ENCODE measurements around the gene TANGO6.

TANGO6 gene

DNA sequence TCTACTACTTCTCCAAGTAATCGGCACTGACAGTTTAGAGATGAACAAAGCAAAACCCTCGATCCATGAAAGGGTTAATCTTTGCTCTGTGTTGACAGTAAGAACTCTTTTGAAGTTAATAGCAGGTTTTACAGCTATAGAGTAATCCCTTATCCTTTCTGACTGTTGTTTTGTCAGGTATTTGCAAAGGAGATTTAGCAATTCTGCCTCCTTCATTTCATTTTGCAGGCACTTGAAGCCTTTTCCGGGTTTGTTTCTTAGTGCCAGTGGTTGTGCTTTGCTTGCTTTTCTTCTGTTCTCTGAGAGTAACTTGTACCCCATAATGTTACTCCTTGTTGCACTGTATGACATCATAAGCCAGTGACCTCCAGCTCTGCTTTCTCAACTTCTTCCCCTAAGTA, 64.5 kb downstream of the TANGO6 start:
- no peak for DNase-seq (ENCODE audit: low read depth in 2 of 2)

DNA sequence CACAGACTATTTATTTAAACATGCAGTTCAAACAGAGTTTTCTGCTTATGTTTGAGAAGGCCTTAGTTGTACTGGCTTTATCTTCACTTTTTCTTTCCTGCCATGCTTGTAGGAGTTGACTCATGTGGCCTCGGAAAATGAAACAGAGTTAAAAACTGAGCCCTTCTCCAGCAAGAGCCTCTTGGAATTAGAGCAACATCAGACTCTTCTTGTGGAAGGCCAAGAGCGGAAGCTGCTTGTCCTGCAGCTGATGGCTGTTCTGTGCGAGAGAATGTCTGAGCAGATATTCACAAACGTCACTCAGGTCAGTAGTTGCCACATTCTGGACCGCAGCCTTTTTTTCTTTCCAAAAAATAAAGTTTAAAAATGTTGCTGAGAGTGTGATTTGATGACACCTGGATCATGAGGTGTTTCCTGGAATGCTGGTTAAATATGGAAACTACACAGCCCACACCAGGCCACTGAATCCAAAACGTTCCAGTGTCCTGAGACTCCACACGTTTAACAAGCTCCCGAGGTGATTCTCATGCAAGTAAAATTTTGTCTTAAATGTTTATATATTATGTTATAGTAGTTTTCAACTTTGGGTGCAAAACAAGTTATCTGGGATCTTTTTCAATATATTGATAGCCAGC, 65.9 kb downstream of the TANGO6 start:
- no peak for DNase-seq (ENCODE audit: low read depth in 2 of 2)

DNA sequence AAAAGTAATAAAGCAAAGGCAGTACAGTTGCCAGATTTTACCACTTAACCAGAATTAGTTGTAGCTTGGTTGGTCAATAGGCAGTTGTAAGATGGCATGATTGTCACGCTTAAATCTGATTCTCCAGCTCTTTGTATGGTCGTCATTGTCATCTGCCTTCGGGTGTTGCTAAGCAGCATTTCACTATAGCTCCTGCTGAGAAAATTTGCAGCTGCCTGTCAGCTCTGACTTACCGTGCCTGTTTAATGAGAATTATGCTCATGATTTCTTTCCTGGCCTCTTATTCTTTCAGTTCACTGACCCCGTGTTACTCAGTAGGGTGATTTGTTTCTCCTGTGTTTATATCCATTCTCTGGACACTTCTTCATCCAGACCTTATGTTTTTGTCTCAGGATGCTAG, 66.7 kb downstream of the TANGO6 start:
- no peak for DNase-seq (ENCODE audit: low read depth in 2 of 2)

DNA sequence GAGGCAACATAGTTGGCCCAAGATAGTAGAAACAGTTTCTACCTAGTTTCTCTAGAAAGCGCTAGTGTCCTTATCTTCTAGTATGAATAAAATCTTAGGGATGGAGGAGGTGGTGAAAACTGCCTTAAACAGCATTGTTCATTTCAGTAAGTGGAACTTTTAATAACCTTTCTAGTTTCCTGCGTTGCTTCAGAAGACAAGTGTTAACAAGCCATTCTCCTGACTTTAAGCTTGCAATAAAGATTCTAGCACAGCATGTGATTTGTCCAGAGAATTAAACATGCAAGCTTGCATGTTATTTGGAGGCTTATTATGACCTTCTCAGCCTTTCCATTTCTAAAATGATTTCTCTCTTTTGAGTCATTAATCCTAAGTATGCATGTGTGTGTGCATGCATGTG, 72.3 kb downstream of the TANGO6 start:
- no peak for DNase-seq (ENCODE audit: low read depth in 2 of 2)

GRCh38 chr16:68917541-68917940, 74.2 kb downstream of the TANGO6 start:
- DNase-seq (ENCODE audit: low read depth in 2 of 2) = no peak

GRCh38 chr16:68920349-68920748, 77.0 kb downstream of the TANGO6 start:
- no peak for DNase-seq (ENCODE audit: low read depth in 2 of 2)

DNA sequence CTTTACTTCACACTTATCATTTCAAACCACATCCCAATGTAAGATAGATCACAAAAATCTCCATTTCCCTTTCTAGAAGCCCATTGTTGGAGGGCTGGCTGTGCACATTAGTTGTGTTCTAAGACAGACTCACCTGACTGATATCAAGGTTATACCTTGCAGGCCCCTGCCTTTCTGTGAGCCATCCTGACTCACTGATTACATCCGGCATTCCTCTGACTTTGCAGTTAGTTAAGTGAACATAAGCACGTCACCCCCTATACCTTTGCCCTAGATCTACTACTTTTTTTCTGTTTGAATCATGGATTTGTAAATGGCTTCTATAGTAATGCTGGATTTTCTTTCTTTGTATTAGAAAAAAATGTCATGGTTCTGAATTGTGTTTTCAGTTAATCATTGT, 78.3 kb downstream of the TANGO6 start:
- no peak for DNase-seq (ENCODE audit: low read depth in 2 of 2)

DNA sequence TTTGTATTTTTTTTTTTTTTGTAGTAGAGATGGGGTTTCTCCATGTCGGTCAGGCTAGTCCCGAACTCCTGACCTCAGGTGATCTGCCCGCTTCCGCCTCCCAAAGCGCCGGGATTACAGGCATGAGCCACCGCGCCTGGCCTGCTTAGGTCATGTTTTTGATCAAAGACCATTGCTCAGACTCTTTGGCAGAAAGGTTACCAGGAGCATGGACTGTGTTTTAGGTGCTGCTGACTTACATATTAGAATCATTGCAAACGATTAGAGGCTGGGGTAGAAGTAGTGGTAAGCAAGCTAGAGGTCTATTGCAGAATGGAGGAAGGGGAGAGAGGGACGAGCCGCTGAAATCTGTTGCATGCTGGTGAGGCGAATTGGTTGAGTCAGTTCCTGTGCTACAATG, 79.8 kb downstream of the TANGO6 start:
- DNase-seq (ENCODE audit: low read depth in 2 of 2) = no peak

GRCh38 chr16:68927018-68927417, 83.7 kb downstream of the TANGO6 start:
- DNase-seq (ENCODE audit: low read depth in 2 of 2) = no peak

GRCh38 chr16:68931196-68931595, 87.9 kb downstream of the TANGO6 start:
- no peak for DNase-seq (ENCODE audit: low read depth in 2 of 2)

DNA sequence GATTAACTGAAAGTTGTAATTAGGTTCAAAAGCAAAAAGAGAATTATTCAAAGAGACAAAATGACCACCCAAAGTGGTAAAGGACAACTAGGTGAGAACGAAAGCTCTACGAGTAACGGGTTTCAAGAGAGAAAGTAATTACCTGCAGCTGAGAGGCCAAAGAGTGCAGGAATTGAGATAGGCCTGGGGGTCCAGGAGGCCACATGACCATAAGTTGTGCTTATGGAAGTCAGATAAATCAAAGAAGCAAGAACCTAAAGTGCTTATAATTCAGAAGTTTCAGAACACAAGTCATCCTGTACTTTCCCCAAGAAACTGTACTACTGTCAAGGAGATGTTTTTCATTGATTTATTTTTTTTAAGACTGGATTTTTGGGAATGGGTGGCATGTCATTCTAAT, 91.1 kb downstream of the TANGO6 start:
- no peak for DNase-seq (ENCODE audit: low read depth in 2 of 2)

DNA sequence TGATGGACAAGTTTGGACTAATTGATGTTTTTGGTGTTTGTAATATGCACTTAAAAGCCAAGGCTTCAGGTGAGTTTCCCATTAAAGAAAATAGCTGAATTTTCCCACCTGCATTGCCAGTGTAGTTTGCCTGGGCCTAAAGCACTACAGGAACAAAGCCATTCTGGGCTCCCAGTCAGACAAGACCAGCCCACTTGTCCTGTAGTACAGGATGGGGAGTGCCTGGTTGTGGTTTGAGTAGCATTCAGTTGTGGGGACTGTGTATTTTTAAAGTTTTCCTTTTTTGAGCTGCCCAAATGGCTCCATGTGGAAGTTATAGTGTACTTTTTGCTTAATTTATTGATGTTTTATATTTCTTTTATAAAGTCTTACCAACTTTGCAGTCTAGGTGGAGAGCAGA, 91.7 kb downstream of the TANGO6 start:
- no peak for DNase-seq (ENCODE audit: low read depth in 2 of 2)

- DNase-seq (ENCODE audit: low read depth in 2 of 2) = peak; percentile 38 to 51
Measured at GRCh38 chr16:68936736-68937631, 93.7 kb downstream of the TANGO6 start.

DNA sequence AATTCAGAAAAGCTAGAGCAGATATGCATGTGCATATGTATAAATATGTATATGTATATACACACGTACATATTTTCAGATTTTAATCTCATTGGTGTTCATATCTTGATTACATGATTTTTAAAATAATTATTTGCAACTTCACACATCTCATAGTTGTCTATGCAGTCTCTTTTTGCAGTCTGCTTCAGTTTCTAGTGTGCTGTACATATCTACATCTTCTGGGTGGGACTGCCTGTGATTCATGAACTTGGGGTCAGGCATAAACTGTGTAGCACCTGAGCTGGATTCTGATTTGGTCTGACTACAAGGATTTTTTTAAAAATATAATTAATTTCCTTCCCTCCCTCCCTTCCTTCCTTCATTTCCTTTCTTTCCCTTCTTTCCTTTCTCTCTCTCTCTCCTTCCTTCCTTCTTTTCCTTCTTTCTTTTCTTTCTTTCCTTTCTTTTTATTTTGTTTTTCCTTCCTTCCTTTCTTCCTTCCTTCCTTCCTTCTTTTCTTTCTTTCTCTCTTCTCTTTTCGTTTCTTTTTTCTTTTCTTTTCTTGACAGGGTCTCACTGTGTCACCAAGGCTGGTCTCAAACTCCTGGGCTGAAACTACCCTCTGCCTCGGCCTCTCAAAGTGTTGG, 96.5 kb downstream of the TANGO6 start:
- DNase-seq (ENCODE audit: low read depth in 2 of 2) = no peak

DNA sequence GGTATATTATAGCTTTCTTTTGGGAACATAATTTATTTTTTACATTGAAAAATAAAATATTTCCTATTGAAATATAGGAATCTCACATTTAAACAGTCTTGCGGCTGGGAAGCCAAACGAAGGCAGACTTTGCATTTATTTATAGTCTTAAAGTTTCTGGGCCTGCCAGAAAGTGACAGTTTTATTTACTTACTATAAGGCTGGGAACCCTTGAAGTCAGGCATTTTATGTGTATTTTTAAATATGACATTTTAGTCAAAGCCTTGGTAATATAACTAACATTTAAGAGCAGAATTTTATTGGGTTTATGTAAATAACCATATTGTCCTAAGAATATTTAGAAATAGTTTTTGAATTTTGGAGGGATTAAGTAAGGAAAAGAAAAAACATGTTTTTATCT, 97.5 kb downstream of the TANGO6 start:
- DNase-seq (ENCODE audit: low read depth in 2 of 2) = no peak

DNA sequence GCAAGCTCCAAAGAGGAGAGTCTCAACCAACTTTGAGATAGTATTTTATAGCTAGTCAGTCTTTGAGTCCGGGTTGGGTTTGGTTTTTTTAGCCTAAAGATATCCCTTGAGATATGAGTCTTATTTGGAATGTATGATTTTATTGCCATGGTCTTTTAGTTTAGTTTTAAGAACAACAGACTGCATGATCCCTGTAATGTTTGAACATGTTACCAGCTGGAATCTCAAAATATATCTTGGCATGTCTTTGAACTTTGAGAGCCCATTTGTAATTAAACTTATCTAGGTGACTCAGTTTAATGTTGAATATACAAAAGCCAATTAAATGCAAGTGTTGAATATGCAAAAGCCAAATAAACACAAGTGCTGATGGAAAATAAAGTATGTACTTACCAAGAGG, 100.6 kb downstream of the TANGO6 start:
- no peak for DNase-seq (ENCODE audit: low read depth in 2 of 2)

DNA sequence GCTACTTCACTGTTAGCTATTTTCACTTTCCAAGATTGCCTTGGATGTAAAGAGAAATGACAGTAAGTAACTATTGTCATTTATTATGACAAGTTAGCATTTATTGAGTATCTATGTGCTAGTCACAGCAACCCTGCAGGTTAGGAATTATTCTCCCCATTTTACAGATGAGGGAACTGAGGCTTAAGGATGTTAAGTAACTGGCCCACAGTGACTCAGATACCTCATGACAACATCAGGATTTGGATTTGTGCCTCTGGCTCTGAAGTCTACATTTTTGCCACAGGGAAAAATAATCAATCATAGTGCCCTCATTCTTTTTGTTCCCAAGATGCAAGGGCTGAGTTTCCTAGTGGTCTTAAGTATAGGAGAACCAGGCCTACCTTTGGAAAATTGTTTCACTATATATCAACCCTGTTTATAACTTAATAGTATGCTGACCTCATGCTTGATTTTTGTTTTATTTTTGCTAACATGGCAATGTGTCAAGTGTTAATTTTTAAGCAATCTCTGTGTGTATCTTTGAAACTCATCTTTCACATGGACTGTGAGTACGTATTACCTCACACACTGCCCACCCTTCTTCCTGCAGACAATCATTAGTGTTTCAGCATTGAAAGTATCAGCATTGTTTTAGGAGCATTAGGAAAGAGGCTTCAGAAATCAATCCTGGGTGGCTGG, 105.0 kb downstream of the TANGO6 start:
- DNase-seq (ENCODE audit: low read depth in 2 of 2) = no peak

GRCh38 chr16:68951991-68952877, 108.9 kb downstream of the TANGO6 start:
- peak in 1 of 2 experiments; percentile 23 for DNase-seq (ENCODE audit: low read depth in 2 of 2)

- no peak for DNase-seq (ENCODE audit: low read depth in 2 of 2)
Measured at GRCh38 chr16:68954911-68955635, 111.7 kb downstream of the TANGO6 start.

- DNase-seq (ENCODE audit: low read depth in 2 of 2) = no peak
Measured at GRCh38 chr16:68960910-68961309, 117.6 kb downstream of the TANGO6 start.

Data from fibroblast of skin of left quadriceps (primary cell).